GM18907 (cell line): ENCODE measurements around the gene CD69.

ENCODE experiments used
- ATAC-seq: cut with Tn5 transposase; IDR thresholded peaks from one replicate; pipeline ENCODE4 v1.9.1; 2021; ENCODE audit warnings: mild to moderate bottlenecking, moderate library complexity; ENCODE audit not compliant: unreplicated experiment

Gene CD69

GRCh38 chr12:9782547-9783382, 22.1 kb upstream of the CD69 start:
- ATAC-seq: no peak

GRCh38 chr12:9781360-9781759, 20.7 kb upstream of the CD69 start:
- ATAC-seq: no peak

- ATAC-seq: no peak
Observed at GRCh38 chr12:9779209-9779608, 18.5 kb upstream of the CD69 start.

- no peak for ATAC-seq
Observed at GRCh38 chr12:9776781-9777180, 16.1 kb upstream of the CD69 start.

GRCh38 chr12:9773216-9773877, 12.6 kb upstream of the CD69 start:
- no peak for ATAC-seq

- ATAC-seq: no peak
Observed at GRCh38 chr12:9763025-9763424, 2.3 kb upstream of the CD69 start.

- no peak for ATAC-seq
Observed at GRCh38 chr12:9762369-9762768, 1.7 kb upstream of the CD69 start.

GRCh38 chr12:9761419-9761781, 699 bp upstream of the CD69 start:
- ATAC-seq: no peak

- no peak for ATAC-seq
Observed at GRCh38 chr12:9760120-9760519, 581 bp downstream of the CD69 start.

- no peak for ATAC-seq
Observed at GRCh38 chr12:9759694-9760093, 1.0 kb downstream of the CD69 start.

GRCh38 chr12:9758119-9758518, 2.6 kb downstream of the CD69 start:
- no peak for ATAC-seq

- ATAC-seq: no peak
Observed at GRCh38 chr12:9757433-9758025, 3.2 kb downstream of the CD69 start.

GRCh38 chr12:9756706-9757105, 4.0 kb downstream of the CD69 start:
- ATAC-seq: no peak

- ATAC-seq: no peak
Observed at GRCh38 chr12:9756170-9756569, 4.5 kb downstream of the CD69 start.

- ATAC-seq: no peak
Observed at GRCh38 chr12:9755567-9755966, 5.1 kb downstream of the CD69 start.

- ATAC-seq: no peak
Observed at GRCh38 chr12:9755035-9755434, 5.7 kb downstream of the CD69 start.

- ATAC-seq: no peak
Observed at GRCh38 chr12:9754099-9754927, 6.4 kb downstream of the CD69 start.

GRCh38 chr12:9753498-9753897, 7.2 kb downstream of the CD69 start:
- no peak for ATAC-seq

- no peak for ATAC-seq
Observed at GRCh38 chr12:9753073-9753472, 7.6 kb downstream of the CD69 start.

- no peak for ATAC-seq
Observed at GRCh38 chr12:9752145-9752933, 8.4 kb downstream of the CD69 start.
